ENCODE data around the gene CDH12. TPM values are rescaled to one million over a fixed set of nuclear protein-coding genes. Genes with fewer than 3 reads are reported as not detected.
"Not testable (repeated sequence)": the region's sequence is repeated elsewhere in the genome, so short reads cannot be mapped to it uniquely, and the experiment has no call there.

The CDH12 gene
- total RNA-seq: 38.3 TPM

DNA sequence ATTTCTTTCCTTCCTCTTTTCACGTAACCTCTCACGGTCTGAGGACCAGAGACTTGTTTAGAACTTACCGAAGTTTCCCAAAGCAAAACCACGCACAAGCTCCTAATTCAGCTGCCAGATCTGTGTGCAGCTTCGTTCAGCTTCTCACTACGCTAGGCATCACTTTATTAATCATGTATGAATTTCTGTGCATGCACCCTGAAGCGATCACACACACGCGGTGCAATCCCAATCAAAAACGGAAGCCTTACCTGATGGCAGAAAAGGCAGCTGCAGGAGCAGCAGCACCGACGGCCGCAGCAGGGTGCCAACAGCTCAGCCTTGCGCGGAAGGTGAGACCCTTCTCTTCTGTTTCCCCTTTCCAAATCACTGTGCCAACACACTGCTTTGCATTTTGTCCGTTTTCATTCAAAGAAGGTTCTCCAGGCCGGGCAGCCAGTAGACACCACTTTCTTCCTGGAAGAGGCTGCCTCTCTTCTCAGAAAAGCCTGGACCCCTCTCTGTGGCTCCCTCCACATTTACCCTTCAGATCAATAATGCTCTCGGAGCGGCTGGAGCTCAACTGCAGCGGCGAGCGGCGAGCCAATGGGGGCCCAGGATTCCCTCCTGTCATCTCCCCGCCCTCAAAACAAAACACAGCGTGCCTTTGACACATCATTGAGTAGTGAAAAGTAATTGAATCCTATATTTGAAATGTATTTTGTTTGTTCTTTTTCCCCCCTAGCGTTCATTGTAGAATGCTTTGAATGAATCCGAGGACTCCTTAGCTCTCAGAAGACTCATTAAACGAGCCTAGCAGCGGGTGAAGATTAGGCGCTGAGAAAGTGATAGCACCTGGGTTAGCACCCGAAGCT lies at the start of gene CDH12:
Gene CDH12, minus strand, starts transcription at position 538 of the 854 bp plus-strand sequence.
- DNase-seq (ENCODE audit: low spot score in 2 of 2) (peak in 1 of 2 donors; percentile 5), FAIRE-seq (no peak)

- DNase-seq (ENCODE audit: low spot score in 2 of 2) (no peak), FAIRE-seq (no peak)
Observed at GRCh38 chr5:22901885-22902284, 48.7 kb upstream of the CDH12 start.

GRCh38 chr5:22900801-22901310 lies 47.7 kb upstream of the CDH12 start:
- FAIRE-seq (no peak), DNase-seq (ENCODE audit: low spot score in 2 of 2) (no peak)

GRCh38 chr5:22899341-22899740 lies 46.2 kb upstream of the CDH12 start:
- no peak for FAIRE-seq
- no peak for DNase-seq (ENCODE audit: low spot score in 2 of 2)

GRCh38 chr5:22896152-22896551 lies 43.0 kb upstream of the CDH12 start:
- DNase-seq (ENCODE audit: low spot score in 2 of 2) (no peak), FAIRE-seq (no peak)

- DNase-seq (ENCODE audit: low spot score in 2 of 2) (no peak), FAIRE-seq (no peak)
Observed at GRCh38 chr5:22892441-22892840, 39.3 kb upstream of the CDH12 start.

- FAIRE-seq (no peak), DNase-seq (ENCODE audit: low spot score in 2 of 2) (no peak)
Observed at GRCh38 chr5:22889720-22890119, 36.6 kb upstream of the CDH12 start.

DNA sequence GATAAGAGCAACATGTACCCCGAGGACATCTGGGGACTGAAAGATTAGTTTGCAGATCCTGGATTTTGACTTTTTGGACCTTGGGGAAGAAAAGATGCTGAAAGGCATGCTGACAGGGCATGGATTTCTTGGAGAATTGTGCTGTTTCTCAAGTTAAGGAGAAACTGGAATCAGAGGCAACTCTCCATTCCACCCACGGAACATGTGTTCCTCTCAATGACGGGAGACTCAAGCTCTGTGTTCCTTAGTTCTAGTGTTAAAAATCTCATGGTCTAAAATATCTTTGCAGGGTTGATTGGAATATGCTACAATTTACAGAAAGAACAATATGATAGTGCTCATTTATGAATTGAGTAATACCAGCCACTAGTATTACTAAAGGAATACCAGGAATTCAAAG lies 34.4 kb upstream of the CDH12 start:
- no peak for FAIRE-seq
- DNase-seq (ENCODE audit: low spot score in 2 of 2): peak in 1 of 2 donors; percentile 11

DNA sequence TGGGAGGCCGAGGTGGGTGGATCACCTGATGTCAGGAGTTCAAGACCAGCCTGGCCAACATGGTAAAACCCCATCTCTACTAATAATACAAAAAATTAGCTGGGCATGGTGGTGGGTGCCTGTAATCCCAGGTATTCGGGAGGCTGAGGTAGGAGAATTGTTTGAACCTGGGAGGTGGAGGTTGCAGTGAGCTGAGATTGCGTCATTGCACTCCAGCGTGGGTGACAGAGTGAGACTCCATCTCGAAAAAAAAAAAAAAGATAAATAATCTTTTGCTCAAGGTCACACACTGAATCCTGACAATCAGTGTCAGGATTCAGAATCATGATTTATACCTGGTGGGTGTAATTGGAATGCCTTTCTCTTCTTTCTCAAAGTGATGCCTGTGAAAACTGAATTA lies 5.8 kb upstream of the CDH12 start:
- FAIRE-seq; DNase-seq (ENCODE audit: low spot score in 2 of 2): not testable (repeated sequence)

GRCh38 chr5:22855824-22856223 lies 2.7 kb upstream of the CDH12 start:
- FAIRE-seq (no peak), DNase-seq (ENCODE audit: low spot score in 2 of 2) (no peak)

DNA sequence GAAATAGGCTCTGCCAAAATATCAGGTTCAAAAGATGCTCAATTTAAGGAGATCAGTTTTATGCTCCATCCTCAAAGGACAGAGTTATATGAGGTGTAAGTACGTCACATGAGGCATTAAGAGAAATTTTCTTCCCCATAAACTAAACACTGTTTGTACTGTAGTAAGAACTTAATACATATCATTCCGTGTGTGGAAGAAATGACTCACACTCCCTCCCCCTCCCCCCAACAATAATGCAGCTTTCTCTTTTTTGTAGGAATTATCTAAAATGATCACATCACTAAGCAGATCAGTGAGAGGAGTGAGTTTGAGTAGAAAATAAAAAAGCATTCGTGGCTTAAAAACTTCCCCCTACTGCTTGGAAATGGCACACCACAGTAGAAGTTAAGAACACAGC lies 2.2 kb downstream of the CDH12 start:
- DNase-seq (ENCODE audit: low spot score in 2 of 2) (no peak), FAIRE-seq (no peak)

DNA sequence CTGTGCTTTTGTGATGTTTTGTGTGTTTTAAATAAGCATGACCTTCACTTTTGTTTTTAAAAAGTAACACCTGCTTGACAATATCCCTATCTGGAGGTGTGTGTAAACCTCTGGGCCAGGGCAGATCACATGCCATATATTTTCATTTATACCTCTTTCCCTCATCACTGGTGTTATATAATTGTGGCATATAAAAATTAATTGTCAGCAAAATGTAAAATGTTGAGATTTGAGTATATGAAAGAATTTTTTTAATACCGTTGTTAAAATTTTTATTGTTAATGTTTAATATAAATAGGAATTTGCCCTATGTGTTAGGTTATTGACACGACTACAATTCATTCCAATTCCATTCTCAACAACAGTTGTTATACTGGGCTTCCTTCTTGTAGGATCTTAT lies 6.5 kb downstream of the CDH12 start:
- no peak for FAIRE-seq

DNA sequence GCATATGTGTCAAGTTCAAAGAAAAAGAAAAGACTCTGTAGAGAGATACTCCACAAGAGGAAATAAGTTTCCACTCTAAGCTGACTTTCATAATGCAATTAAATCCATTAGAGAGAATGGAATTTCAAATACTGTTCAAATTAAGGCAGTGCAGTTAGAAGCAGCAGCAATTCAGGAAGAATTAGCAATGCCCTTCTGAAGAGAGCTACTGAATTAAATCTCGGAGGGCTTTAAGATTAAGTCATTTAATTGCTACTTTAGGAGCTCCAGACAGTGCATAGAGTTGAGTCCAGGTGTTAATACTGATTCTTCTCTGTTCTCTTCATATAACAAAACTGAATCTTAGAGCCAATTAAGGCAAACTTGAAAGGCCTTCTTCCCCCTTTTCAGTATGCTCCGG lies 8.5 kb downstream of the CDH12 start:
- no peak for DNase-seq (ENCODE audit: low spot score in 2 of 2)
- FAIRE-seq: no peak

More for the DNA sequence above, 6.5 kb downstream of the CDH12 start:
- DNase-seq (ENCODE audit: low spot score in 2 of 2): no peak

DNA sequence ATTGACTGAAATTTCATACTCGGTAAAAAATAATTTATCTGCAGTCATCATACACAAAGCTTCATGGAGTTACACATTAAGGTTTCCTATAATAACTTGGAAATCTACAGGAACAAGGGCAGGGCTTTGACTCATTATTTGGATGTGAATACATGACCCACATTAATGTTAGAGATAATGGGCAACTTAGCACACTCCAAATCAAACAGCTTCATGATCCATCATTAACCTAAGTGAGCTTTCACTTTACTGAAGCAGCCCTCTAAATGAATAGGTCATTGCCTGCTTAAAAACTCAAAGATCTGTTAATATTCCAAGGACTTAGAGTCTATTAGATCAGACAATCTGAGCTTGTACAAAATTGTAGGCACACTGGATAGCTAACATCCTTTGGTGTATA lies 9.0 kb downstream of the CDH12 start:
- DNase-seq (ENCODE audit: low spot score in 2 of 2) (no peak), FAIRE-seq (no peak)

DNA sequence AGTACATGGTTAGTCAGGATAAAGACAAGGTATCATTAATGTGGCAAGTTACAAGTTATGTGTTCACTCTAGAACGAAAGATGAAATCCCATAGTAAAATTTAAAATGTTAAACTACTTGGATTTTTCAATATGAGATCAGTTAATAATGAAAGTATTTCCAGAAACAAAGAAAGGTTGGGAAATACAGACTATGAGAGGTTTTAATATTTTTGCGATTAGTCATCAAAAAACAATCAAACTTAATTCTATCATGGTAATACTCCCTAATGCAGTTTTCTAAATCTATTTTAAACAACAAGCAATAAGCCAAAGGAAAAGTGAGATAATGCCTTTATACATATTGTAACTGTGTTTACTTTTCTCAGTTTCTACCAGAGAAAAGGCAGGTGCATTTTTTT lies 10.6 kb downstream of the CDH12 start:
- DNase-seq (ENCODE audit: low spot score in 2 of 2) (no peak), FAIRE-seq (no peak)

DNA sequence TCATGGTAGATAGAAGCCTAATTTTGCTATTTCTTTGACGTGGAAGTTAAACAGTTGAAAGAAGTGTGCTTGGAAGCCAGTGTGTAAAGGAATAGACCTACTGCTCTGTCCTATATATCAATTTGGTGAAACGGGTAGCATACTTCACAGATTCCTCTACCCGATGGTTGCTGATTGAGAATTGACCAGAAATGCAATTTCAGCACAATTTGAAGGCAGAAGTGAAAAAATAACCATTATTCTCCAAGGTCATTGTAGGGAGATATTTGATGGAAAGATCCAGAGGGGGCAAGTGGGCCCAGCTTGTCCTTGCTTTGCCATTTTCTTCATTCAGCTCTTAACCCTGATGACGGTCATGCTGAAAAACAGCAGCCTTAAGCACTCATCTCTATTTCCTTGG lies 15.3 kb downstream of the CDH12 start:
- no peak for DNase-seq (ENCODE audit: low spot score in 2 of 2)
- FAIRE-seq: no peak

DNA sequence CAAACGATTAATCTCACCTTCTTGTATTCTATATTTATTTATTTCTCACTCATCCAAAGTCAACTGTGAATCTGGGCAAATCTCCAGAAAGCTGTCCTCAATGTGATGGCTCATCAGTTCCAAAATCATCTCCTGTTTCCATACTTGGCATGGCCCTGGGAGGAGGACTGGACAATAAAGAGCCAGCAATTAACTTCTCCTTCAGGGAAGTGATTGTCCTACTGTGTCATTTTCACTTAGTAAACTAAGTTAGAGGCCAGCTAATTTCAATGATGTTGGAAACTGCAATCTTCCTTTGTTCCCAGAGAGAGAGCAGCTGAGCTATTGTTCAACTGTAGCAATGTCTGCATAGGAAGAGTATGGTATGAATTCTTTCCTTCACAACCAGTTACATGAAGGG lies 17.5 kb downstream of the CDH12 start:
- FAIRE-seq (no peak), DNase-seq (ENCODE audit: low spot score in 2 of 2) (no peak)

- FAIRE-seq (no peak), DNase-seq (ENCODE audit: low spot score in 2 of 2) (no peak)
Observed at GRCh38 chr5:22793463-22793862, 59.7 kb downstream of the CDH12 start.

DNA sequence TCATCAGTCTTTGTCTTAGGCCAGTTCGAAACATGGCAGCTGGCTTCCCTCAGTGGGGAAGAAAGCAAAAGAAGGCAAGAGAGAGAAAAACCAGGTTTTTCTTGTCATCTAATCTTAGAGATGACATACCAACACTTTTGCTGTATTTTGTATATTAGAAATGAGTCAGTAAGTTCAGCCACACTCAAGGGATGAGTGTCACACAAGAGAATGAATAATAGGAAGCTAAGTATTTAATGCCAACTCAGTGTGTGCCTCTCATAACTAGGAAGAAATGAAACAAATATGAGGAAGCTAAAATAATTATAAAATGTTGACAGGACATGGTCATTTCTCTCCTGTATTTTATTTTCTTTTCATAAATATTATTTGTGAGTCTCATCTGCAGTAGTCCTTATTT lies 65.3 kb downstream of the CDH12 start:
- no peak for DNase-seq (ENCODE audit: low spot score in 2 of 2)
- FAIRE-seq: no peak

GRCh38 chr5:22787398-22787797 lies 65.7 kb downstream of the CDH12 start:
- no peak for FAIRE-seq
- DNase-seq (ENCODE audit: low spot score in 2 of 2): no peak

- DNase-seq (ENCODE audit: low spot score in 2 of 2) (no peak), FAIRE-seq (no peak)
Observed at GRCh38 chr5:22780756-22781155, 72.4 kb downstream of the CDH12 start.

DNA sequence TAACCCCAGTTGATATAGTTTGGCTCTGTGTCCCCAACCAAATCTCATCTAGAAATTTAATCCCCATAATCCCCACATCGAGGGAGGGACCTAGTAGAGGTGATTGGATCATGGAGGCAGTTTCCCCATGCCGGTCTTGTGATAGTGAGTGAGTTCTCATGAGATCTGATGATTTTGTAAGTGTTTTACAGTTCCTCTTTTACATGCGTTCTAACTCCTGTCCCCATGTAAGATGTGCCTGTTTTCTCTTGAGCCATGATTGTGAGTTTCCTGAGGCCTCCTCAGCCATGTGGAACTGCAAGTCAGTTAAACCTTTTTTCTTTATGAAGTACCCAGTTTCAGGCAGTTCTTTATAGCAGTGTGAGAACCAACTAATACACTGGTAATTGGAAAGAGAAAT lies 73.6 kb downstream of the CDH12 start:
- FAIRE-seq (no peak), DNase-seq (ENCODE audit: low spot score in 2 of 2) (no peak)
